Activated T-helper 1 cell treated with anti-CD3 and anti-CD28 coated beads, Interleukin-12 subunit alpha, Interleukin-12 subunit beta, Interleukin-2, Interleukin-4 antibody, amounts not matched to agents 30 ng/mL and 10 ng/mL and 1 ng/mL, durations not matched to agents 14 hours and 24 hours and 36 hours (primary cell): ENCODE results near the gene NMT1. TPM values are rescaled to one million over a fixed set of nuclear protein-coding genes. Genes with fewer than 3 reads are reported as not detected.
A peak's percentile ranks its signal among the peaks of the same experiment; 100 is the strongest.

ENCODE experiments used
- DNase-seq: peaks from one replicate; pipeline ENCODE4 v3.0.0; 2021; ENCODE audit warnings: low spot score
- H3K27ac Mint-ChIP-seq: one replicate; pipeline ENCODE4 v1.8.0; 2021; ENCODE audit warnings: mild to moderate bottlenecking, mixed read lengths
- H3K27me3 Mint-ChIP-seq: one replicate; pipeline ENCODE4 v1.8.0; 2022; ENCODE audit warnings: mild to moderate bottlenecking, moderate library complexity, mixed read lengths; ENCODE audit not compliant: insufficient read depth
- H3K36me3 Mint-ChIP-seq: one replicate; pipeline ENCODE4 v1.8.0; 2021; ENCODE audit warnings: low read depth, mixed read lengths
- H3K4me1 Mint-ChIP-seq: one replicate; pipeline ENCODE4 v1.8.0; 2021; ENCODE audit warnings: low read depth, mixed read lengths
- H3K4me3 Mint-ChIP-seq: one replicate; pipeline ENCODE4 v1.8.0; 2021; ENCODE audit warnings: mild to moderate bottlenecking, moderate library complexity, mixed read lengths
- H3K9me3 Mint-ChIP-seq: one replicate; pipeline ENCODE4 v1.8.0; 2021; ENCODE audit warnings: mixed read lengths
- intact Hi-C: fragments of 100-400 bp; cut with micrococcal nuclease; formaldehyde crosslinking; loops from one replicate; pipeline ENCODE4 v1.15.1; 2024
- total RNA-seq: library from RNA; stranded (reverse); gene quantifications from 2 replicates; pipeline ENCODE4 v1.2.3, GENCODE V29; 2022

The NMT1 gene
- total RNA-seq, 1 donor from 2014 or later = 173 TPM

DNA sequence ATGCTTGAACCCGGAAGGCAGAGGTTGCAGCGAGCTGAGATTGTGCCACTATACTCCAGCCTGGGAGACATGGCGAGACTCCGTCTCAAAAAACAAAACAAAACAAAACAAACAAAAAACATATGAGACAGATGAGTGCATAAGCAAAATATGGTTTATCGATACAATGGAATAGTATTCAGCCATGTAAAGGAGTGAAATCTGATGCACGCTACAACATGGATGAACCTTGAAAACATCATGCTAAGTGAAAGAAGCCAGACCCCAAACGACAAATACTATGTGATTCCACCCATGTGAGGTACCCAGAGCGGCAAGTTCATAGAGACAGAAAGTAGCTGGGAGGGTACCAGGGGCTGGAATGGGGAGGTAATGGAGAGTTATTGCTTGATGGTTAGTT, 64.4 kb downstream of the NMT1 start:
- H3K36me3 Mint-ChIP-seq = no peaks in the 10 kb centered on the region
- H3K27me3 Mint-ChIP-seq = peaks cover 14% of the 10 kb centered on the region
- intact Hi-C loops = no loop called here
- DNase-seq = no peak
- no peak overlapping the region for H3K4me3 Mint-ChIP-seq
- H3K27ac Mint-ChIP-seq = no peak overlapping the region
- no peaks in the 10 kb centered on the region for H3K4me1 Mint-ChIP-seq
- no peaks in the 10 kb centered on the region for H3K9me3 Mint-ChIP-seq

DNA sequence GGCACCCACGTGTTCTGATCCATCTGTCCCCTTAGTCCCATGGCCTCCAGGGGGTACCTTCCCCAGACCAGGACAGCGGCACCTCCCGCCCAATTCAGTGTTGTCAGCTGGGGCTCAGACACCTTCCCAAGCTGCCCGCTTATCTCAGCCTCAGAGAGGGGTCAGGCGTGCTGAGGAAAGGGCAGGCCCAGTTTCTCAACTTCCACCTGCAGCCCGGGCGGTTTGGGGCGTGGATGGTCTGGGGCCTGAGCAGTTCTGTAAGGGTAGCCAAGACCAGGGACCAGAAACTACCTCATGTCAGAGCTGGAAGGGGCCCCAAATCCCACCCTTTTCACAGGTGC, 66.1 kb downstream of the NMT1 start:
- no peaks in the 10 kb centered on the region for H3K36me3 Mint-ChIP-seq
- intact Hi-C loops = no loop called here
- no peaks in the 10 kb centered on the region for H3K4me1 Mint-ChIP-seq
- H3K27ac Mint-ChIP-seq = no peak overlapping the region
- no peak overlapping the region for H3K4me3 Mint-ChIP-seq
- peaks cover 9% of the 10 kb centered on the region for H3K27me3 Mint-ChIP-seq
- H3K9me3 Mint-ChIP-seq = no peaks in the 10 kb centered on the region
- no peak for DNase-seq

DNA sequence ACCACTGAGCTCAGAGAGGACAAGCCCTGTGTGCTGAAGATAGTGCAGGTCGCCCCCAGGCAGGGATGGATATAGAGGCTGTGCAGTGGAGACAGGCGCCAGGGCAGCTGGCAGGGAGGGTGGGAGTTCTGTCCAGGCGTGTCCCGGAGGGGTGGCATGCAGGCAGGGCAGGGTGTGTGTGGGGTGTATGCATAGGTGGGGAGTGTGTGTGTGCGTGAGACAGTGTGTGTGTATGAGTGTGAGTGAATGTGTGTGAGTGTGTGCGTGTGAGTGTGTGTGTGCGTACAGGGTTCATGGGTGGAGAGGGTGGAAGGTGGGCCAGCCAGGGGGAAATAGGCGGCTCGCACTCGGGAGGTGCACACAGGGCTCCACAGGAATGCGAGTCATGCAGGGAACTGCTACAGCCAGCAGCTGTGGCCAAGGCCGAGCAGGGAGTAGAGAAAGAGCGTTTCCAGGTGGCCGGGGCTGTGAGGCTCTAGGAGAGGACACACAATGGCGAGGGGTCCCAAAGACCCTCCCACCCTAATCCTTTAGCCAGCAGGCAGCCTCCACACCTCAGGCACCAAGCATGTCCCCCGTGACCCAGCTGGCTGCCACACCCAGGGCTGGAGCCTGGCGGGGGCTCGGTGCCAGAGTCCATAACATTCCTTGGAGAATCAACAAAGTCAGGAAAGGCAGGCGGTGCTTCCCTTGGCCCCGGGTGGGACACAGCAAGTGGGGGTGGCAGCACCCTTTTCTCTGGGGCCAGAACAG, 66.6 kb downstream of the NMT1 start:
- no peak overlapping the region for H3K4me3 Mint-ChIP-seq
- no peaks in the 10 kb centered on the region for H3K9me3 Mint-ChIP-seq
- H3K4me1 Mint-ChIP-seq = no peaks in the 10 kb centered on the region
- intact Hi-C loops = no loop called here
- DNase-seq = no peak
- H3K36me3 Mint-ChIP-seq = no peaks in the 10 kb centered on the region
- H3K27me3 Mint-ChIP-seq = peaks cover 9% of the 10 kb centered on the region
- H3K27ac Mint-ChIP-seq = no peak overlapping the region

DNA sequence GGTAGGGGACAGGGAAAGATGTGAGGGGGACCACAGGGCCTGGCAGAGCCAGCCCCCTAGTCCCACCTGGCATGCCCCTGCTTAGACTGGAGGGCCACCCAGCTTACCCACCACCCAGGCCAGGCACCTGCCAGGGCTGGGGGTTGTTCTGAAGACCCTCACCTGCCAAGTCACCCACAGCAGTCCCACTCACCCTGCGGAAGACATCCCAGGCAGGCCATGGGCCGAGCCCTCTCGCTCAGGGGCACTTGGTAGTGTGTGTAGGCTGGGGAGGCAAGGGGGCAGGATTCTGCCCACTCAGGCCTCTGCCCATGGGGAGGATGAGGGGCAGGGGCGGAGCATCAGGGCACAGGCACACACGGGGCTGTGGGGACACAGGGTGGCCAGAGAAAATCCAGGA, 67.2 kb downstream of the NMT1 start:
- no peaks in the 10 kb centered on the region for H3K36me3 Mint-ChIP-seq
- H3K9me3 Mint-ChIP-seq = no peaks in the 10 kb centered on the region
- DNase-seq = no peak
- intact Hi-C loops = no loop called here
- peaks cover 6% of the 10 kb centered on the region for H3K27me3 Mint-ChIP-seq
- no peak overlapping the region for H3K27ac Mint-ChIP-seq
- H3K4me1 Mint-ChIP-seq = no peaks in the 10 kb centered on the region
- no peak overlapping the region for H3K4me3 Mint-ChIP-seq

DNA sequence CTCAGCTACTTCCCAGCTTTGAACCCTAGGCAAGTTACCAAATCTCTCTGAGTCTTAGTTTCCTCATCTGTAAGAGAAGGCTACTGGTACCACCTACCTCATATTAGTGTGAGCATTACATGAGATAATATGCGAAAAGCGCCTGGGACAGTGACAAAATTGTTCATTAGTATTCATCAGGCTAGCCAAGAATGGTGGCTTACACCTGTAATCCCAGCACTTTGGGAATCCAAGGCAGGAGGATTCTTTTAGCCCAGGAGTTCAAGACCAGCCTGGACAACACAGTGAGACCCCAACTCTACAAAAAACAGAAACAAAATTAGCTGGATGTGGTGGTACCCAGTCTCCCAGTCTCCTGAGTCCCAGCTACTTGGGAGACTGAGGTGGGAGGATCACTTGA, 67.9 kb downstream of the NMT1 start:
- no peak for DNase-seq
- Mint-ChIP-seq H3K27ac (no peak overlapping the region), H3K36me3 (no peaks in the 10 kb centered on the region), H3K4me1 (peaks cover 5% of the 10 kb centered on the region), H3K4me3 (no peak overlapping the region), H3K9me3 (no peaks in the 10 kb centered on the region), H3K27me3 (peaks cover 6% of the 10 kb centered on the region)
- intact Hi-C loops = no loop called here

DNA sequence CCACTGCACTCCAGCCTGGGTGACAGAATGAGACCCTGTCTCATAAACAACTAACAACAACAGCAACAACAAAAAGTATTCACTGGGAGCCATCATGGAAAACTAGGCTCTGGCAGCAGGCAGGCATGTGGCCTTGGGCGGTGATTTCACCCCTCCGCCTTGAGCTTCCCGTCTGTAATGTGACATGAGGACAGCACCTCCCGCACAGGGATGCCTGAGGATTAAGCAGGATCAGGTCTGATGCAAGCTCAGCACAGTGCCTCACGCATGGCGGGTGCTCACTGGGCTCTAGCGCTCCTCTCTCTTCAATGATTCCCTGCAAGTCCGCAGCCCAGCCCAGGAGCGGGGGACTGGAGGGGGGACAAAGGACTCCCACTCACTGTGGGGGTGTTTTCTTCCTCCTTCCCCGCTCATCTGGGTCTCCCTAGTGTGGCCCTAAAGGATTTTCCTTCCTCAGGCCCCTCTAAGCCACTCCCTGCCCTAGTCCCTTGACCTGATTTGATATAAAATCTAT, 68.4 kb downstream of the NMT1 start:
- intact Hi-C loops = no loop called here
- H3K4me1 Mint-ChIP-seq = peaks cover 5% of the 10 kb centered on the region
- no peaks in the 10 kb centered on the region for H3K9me3 Mint-ChIP-seq
- H3K27me3 Mint-ChIP-seq = peaks cover 6% of the 10 kb centered on the region
- no peaks in the 10 kb centered on the region for H3K36me3 Mint-ChIP-seq
- no peak overlapping the region for H3K27ac Mint-ChIP-seq
- no peak overlapping the region for H3K4me3 Mint-ChIP-seq
- no peak for DNase-seq

DNA sequence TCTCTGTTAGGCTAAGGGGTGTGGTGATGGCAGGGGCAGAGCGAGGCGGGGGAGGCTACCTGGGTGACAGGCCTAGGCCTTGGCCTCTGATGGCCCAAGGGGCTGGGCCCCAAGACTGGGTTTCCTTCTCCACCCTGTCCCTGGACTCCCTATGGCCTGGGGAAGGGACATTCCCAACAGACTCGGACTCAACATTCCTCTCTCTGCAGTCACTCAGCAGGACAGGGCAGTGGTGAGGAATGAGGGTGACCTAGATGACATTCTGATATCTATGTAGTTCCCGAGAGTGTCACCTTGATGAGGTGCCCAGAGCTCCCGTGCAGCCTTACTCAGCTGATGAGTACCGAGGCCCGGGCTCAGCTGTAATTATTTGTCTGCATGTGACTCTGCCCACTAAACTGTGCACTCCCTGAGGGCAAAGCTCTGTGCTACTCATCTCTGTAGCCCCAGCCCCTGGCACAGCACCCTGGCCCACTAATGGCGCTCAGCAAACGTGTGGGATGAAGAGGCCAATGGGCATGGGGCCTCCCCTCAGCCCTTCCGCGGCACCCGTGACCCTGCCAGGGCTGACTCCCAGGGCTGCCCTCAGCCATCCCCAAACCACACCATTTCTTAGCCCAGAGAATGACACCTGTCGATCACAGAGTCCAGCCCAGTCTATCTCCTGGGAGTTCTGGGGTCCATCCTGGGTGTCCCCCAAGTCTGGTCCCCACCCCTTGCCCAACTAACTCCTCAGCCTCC, 69.0 kb downstream of the NMT1 start:
- H3K4me1 Mint-ChIP-seq = peaks cover 5% of the 10 kb centered on the region
- no peak overlapping the region for H3K27ac Mint-ChIP-seq
- no peaks in the 10 kb centered on the region for H3K9me3 Mint-ChIP-seq
- no peaks in the 10 kb centered on the region for H3K36me3 Mint-ChIP-seq
- DNase-seq = no peak
- intact Hi-C loops = no loop called here
- no peak overlapping the region for H3K4me3 Mint-ChIP-seq
- H3K27me3 Mint-ChIP-seq = peaks cover 6% of the 10 kb centered on the region

DNA sequence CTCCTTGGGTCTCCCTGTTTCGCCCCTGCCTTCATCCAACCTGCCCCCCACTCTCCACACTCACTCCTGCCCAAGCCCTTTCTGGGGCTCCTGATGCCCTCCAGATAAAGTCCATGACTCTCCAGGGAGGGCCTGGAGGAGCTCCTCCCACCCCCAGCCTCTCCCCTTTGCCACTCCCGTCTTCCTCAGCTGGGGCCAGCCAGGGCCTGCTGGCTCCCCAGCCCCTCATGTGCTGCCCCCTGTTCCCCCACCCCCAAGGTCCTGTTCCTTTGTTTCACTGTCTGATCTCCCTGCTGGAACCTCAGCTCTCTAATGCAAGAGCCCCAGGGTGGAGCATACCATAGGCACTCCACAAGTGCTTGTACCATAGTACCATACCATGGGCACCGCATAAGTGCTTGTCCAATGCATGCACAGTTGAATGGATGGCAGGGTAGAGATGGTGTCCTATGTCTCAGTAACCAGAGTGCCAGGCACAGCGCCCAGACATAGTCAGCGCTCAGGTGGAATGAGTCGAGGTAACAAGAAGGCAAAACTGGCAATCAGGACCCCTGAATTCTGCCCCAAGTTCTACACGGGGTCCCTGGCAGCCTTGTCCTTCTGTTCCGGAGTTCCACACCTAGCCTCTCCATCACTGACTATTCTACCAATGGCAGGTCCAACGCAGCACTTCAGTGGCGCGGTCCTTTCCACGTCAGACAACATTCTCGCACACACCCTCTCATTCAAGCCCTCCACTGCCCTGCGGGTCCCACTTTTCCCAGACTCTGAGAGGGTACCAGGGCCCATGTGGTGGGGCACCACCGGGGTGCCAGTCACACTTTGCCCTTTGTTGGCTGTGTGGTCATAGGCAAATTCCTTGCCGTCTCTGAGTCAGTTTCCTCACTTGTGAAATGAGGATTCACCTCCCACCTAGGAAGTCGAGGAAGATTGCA, 69.8 kb downstream of the NMT1 start:
- H3K4me3 Mint-ChIP-seq = peak overlapping the region; percentile 72
- intact Hi-C loops = no loop called here
- peaks cover 6% of the 10 kb centered on the region for H3K27me3 Mint-ChIP-seq
- H3K4me1 Mint-ChIP-seq = peaks cover 8% of the 10 kb centered on the region
- H3K27ac Mint-ChIP-seq = no peak overlapping the region
- no peaks in the 10 kb centered on the region for H3K36me3 Mint-ChIP-seq
- no peak for DNase-seq
- H3K9me3 Mint-ChIP-seq = no peaks in the 10 kb centered on the region

DNA sequence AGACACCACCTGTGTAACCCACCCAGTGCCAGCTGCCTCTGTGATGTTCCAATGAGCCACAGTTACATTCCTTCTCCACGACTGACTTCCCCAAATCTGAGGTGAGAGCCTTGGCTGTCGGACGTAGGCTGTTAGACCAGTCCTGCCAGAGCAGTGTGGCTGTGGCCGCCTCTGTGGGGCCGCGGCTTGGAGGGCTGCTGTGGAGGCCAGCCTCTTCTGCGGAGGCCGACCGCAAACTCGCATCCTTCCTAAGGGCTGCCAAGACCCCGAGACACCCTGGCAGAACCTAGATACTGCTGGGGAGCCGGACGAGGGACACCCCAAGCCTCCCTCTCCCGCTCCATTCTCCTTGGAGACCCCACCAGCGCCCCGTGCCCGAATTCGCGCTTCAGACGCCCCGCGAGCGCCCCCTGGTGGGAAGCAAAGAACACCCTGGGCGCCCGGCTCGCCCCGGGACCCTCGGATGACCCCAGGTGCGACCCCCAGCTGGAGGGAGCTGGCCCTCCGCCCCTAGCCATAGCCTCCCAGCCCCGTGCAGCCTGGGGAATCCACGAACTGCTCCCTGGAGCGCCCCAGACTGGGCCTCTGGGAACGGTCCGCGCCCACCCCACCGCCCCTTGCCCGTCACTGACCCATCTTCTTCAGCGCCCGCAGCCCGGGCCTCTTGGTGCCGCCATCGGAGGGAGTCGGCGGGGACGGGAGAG, 70.7 kb downstream of the NMT1 start:
- H3K4me3 Mint-ChIP-seq = peak overlapping the region; percentile 72
- intact Hi-C loops = loop anchor here (2.0 kb wide), 1 partner anchor 35 kb away; no protein-coding TSS in a partner anchor
- no peak overlapping the region for H3K27ac Mint-ChIP-seq
- no peaks in the 10 kb centered on the region for H3K36me3 Mint-ChIP-seq
- peaks cover 15% of the 10 kb centered on the region for H3K4me1 Mint-ChIP-seq
- peaks cover 6% of the 10 kb centered on the region for H3K27me3 Mint-ChIP-seq
- DNase-seq = peak; percentile 34
- no peaks in the 10 kb centered on the region for H3K9me3 Mint-ChIP-seq

DNA sequence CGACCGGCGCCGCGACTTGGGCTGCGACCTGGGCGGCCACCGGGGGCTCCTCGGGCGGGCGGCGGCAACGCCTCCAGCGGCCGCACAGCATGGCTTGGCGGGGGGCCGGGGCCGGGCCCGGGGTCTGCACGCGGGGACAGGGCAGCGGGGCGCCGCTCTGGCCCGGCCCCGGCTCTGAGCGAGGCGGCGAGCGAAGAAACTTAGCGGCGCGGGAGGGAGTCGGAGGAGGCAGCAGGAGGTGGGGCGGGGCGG, 71.1 kb downstream of the NMT1 start, which contains the start of gene PLCD3:
PLCD3 (minus strand) TSS at position 196 of the 252 bp plus-strand sequence; CDS start at position 91, 105 bp downstream.
- Mint-ChIP-seq H3K4me1 (peaks cover 15% of the 10 kb centered on the region), H3K27ac (peak within 1 kb of the TSS; percentile 81), H3K4me3 (peak within 1 kb of the TSS; percentile 91), H3K9me3 (no peaks in the 10 kb centered on the region), H3K27me3 (peaks cover 6% of the 10 kb centered on the region), H3K36me3 (no peaks in the 10 kb centered on the region)
- DNase-seq = no peak
- intact Hi-C loops = loop anchor here (2.0 kb wide), 1 partner anchor 35 kb away; no protein-coding TSS in a partner anchor

DNA sequence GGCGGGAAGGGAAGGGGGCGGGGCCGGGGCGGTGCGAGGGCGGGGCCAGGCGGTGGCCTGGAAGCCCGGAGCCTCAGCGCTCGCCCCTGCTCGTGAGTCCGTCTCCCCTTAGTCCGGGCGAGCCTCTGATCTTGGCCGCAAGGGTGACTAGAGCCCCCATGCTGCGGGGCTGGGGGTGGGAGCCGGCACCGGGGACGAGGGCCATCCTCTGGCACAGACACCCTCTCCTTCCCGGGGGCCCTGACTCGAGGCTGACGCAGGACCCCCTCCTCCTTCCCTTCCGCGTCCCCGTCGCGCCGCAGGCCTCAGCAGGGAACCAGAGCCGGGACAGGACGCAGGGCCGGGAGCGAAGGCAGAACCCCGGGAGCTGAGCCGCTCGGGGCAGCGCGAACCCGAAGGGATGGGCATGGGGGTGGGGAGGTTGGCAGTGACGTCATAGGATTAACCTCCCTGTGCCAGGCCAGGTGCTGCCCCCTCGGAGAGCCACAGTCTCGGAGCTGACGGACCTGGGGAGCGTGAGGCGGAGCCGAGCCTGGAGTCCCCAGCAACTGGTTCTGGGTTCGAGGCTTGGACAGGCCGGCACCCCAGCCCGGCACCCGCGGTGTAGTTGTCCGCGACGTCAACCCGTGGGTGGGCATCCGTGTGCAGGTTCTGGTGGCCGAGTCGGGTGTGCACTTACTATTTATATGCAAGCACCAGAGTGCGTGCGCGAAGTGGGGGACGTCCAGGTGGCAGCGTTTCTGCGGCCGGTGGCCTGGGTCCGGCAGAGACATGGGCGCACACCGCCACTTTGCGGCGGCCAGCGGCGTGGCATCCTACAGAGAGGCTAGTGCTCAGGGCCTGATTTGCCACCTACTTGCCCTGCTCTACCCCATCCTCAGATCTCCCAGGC, 71.7 kb downstream of the NMT1 start:
- Mint-ChIP-seq H3K4me3 (peak overlapping the region; percentile 91), H3K4me1 (peaks cover 15% of the 10 kb centered on the region), H3K36me3 (no peaks in the 10 kb centered on the region), H3K27ac (peak overlapping the region; percentile 81), H3K9me3 (no peaks in the 10 kb centered on the region), H3K27me3 (peaks cover 6% of the 10 kb centered on the region)
- peak; percentile 50 for DNase-seq
- intact Hi-C loops = loop anchor here (2.0 kb wide), 1 partner anchor 36 kb away; no protein-coding TSS in a partner anchor
